Activated CD8-positive, alpha-beta T cell treated with anti-CD3 and anti-CD28 coated beads for 36 hours (primary cell): ENCODE data around the gene REG4. TPM values are rescaled to one million over a fixed set of nuclear protein-coding genes. Genes with fewer than 3 reads are reported as not detected.

ENCODE experiments used
- ATAC-seq: fragments of 200-7000 bp; cut with Tn5 transposase; one replicate; pipeline ENCODE4 v1.10.0; 2021; ENCODE audit warnings: mild to moderate bottlenecking, moderate library complexity
- CTCF ChIA-PET: fragments of 350-600 bp; sonication (Branson Sonifier 250); formaldehyde crosslinking; loops from one replicate; lab custom pipeline; 2021; ENCODE audit warnings: antibody characterized with exemption; lab: Charles Lee
- POLR2A ChIA-PET: fragments of 350-600 bp; sonication (Branson Sonifier 250); formaldehyde crosslinking; loops from one replicate; lab custom pipeline; 2021; ENCODE audit warnings: antibody characterized with exemption; lab: Charles Lee
- DNase-seq: peaks from one replicate; pipeline ENCODE4 v3.0.0-alpha.2; 2020
- H3K27ac Mint-ChIP-seq: one replicate; pipeline ENCODE4 v1.8.0; 2021; ENCODE audit warnings: mild to moderate bottlenecking, mixed read lengths
- H3K27me3 Mint-ChIP-seq: one replicate; pipeline ENCODE4 v1.8.0; 2021; ENCODE audit warnings: mixed read lengths
- H3K36me3 Mint-ChIP-seq: one replicate; pipeline ENCODE4 v1.8.0; 2021; ENCODE audit warnings: low read depth, mixed read lengths
- H3K4me1 Mint-ChIP-seq: one replicate; pipeline ENCODE4 v1.8.0; 2021; ENCODE audit warnings: low read depth, mixed read lengths
- H3K4me3 Mint-ChIP-seq: one replicate; pipeline ENCODE4 v1.8.0; 2021; ENCODE audit warnings: mild to moderate bottlenecking, moderate library complexity, mixed read lengths
- H3K9me3 Mint-ChIP-seq: one replicate; pipeline ENCODE4 v1.8.0; 2021; ENCODE audit warnings: mixed read lengths
- intact Hi-C: fragments of 100-400 bp; cut with micrococcal nuclease; formaldehyde crosslinking; loops from one replicate; pipeline ENCODE4 v1.10.0; 2022
- total RNA-seq, 2 experiments: library from RNA; stranded (reverse); gene quantifications; one replicate each; pipeline ENCODE4 v1.2.3, GENCODE V29; 2021
- TF ChIP-seq, protein P1 (sequence below): fragments of 200-600 bp; IDR thresholded peaks from one replicate; pipeline ENCODE4 v1.8.0; 2022; ENCODE audit warnings: antibody characterized with exemption, mild to moderate bottlenecking

The REG4 gene
- total RNA-seq, 2 experiments from 2014 or later, result 9.7 to 9.9 TPM

DNA sequence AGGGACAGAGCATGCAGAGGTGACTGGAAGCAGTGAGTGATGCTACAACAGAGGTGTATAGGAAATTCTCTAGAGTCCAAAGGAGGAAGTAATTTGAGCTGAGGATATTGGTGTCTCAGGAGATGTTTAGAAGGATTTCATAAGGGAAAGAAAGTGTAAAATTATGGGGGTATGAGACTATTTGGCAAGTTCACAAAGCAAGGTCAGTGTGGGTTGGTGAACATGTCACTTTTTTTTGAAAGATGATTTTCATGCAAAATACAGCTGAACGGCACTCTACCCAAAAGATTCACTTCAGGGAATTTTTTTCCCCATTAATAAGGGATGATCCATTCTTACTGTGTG, 66.7 kb downstream of the REG4 start:
- Mint-ChIP-seq H3K9me3 (no peaks in the 10 kb centered on the region), H3K36me3 (peaks cover 25% of the 10 kb centered on the region), H3K27ac (no peak overlapping the region), H3K4me3 (no peak overlapping the region), H3K27me3 (no peaks in the 10 kb centered on the region), H3K4me1 (peaks cover 22% of the 10 kb centered on the region)
- intact Hi-C loops, result no loop called here
- POLR2A ChIA-PET, result interaction anchor here (1.1 to 5.9 kb wide), 3 partner anchors 13 to 88 kb away, joined by 3 to 43 read pairs (median 3); no protein-coding TSS in a partner anchor
- ATAC-seq, result no peak
- TF ChIP-seq, protein P1, sequence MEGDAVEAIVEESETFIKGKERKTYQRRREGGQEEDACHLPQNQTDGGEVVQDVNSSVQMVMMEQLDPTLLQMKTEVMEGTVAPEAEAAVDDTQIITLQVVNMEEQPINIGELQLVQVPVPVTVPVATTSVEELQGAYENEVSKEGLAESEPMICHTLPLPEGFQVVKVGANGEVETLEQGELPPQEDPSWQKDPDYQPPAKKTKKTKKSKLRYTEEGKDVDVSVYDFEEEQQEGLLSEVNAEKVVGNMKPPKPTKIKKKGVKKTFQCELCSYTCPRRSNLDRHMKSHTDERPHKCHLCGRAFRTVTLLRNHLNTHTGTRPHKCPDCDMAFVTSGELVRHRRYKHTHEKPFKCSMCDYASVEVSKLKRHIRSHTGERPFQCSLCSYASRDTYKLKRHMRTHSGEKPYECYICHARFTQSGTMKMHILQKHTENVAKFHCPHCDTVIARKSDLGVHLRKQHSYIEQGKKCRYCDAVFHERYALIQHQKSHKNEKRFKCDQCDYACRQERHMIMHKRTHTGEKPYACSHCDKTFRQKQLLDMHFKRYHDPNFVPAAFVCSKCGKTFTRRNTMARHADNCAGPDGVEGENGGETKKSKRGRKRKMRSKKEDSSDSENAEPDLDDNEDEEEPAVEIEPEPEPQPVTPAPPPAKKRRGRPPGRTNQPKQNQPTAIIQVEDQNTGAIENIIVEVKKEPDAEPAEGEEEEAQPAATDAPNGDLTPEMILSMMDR, result no peak
- DNase-seq, result no peak
- CTCF ChIA-PET, result interaction anchor here (0.8 to 4.3 kb wide), 23 partner anchors 8 to 204 kb away, joined by 3 to 28 read pairs (median 6); partner anchors contain the start of genes HMGCS2 and PHGDH

Other genes with a start within 250 kb of the REG4 start
- gene ZNF697, start 163.2 kb downstream of the REG4 start, total RNA-seq, result under 1 TPM; 0.20 to 0.38 TPM
- gene PHGDH, start 99.5 kb downstream of the REG4 start, total RNA-seq, result 100 to 1,000 TPM; 307 to 322 TPM
- not detected for gene HMGCS2, start 42.6 kb downstream of the REG4 start, total RNA-seq
- not detected for gene ADAM30, start 85.1 kb upstream of the REG4 start, total RNA-seq